DOHH2 (cell line): ENCODE results near the gene NEU1.
"Not testable (repeated sequence)": the region's sequence is repeated elsewhere in the genome, so short reads cannot be mapped to it uniquely, and the experiment has no call there.

Experiments used
- CTCF ChIP-seq: fragments of 200-600 bp; sonication (generic); IDR thresholded peaks from one replicate; pipeline ENCODE4 v1.5.1; 2014; ENCODE audit warnings: antibody characterized with exemption, mild to moderate bottlenecking, low read depth, low read length; ENCODE audit not compliant: poor library complexity, severe bottlenecking
- EZH2phosphoT487 ChIP-seq: fragments of 200-600 bp; sonication (generic); IDR thresholded peaks from 2 replicates; pipeline ENCODE4 v1.6.1; 2017; ENCODE audit warnings: borderline replicate concordance, mild to moderate bottlenecking, antibody characterized with exemption, low read length, moderate library complexity, mixed read lengths

GRCh38 chr6:31851980-31852718 lies 10.5 kb downstream of the NEU1 start:
- TF ChIP-seq CTCF, EZH2phosphoT487: not testable (repeated sequence)
